ENCODE data around the gene SLC2A6.

GRCh38 chr9:133476036-133476931 lies 2.6 kb downstream of the SLC2A6 start:
- TF ChIP-seq JUND (IDR thresholded peaks at IDR 0.05) (no peak), MAX (IDR thresholded peaks at IDR 0.05) (no peak), EZH2 (IDR thresholded peaks at IDR 0.05) (no peak), POLR2A (IDR thresholded peaks at IDR 0.05; ENCODE audit: borderline replicate concordance, extremely low read depth, insufficient read depth, insufficient read length) (no peak), EZH2phosphoT487 (IDR thresholded peaks at IDR 0.05; ENCODE audit: borderline replicate concordance) (no peak), CTCF (IDR thresholded peaks at IDR 0.05 in 2 of 3, conservative IDR thresholded peaks at IDR 0.05 in 1 of 3; ENCODE audit: borderline replicate concordance in 1 of 3, insufficient read depth in 1 of 3, low read depth in 2 of 3, low read length in 2 of 3) (no peak), RAD21 (IDR thresholded peaks at IDR 0.05; ENCODE audit: low read depth) (no peak), EGR1 (IDR thresholded peaks at IDR 0.05; ENCODE audit: low read depth) (no peak)

All from HCT116 (cell line).